Astrocyte (in vitro differentiated cells and primary cell): ENCODE data around the gene SDK1.

Experiments
- EZH2 ChIP-seq: IDR thresholded peaks from 2 replicates; pipeline ENCODE4 v1.6.1; 2012; ENCODE audit warnings: mild to moderate bottlenecking, low read length, inconsistent platforms; ENCODE audit not compliant: insufficient read depth
- TF ChIP-seq, protein P1 (sequence below): IDR thresholded peaks from 2 replicates; pipeline ENCODE4 v1.5.1; 2011; ENCODE audit warnings: low read depth, mild to moderate bottlenecking, inconsistent platforms, low read length, moderate library complexity; ENCODE audit not compliant: insufficient read depth

- TF ChIP-seq, protein P1, sequence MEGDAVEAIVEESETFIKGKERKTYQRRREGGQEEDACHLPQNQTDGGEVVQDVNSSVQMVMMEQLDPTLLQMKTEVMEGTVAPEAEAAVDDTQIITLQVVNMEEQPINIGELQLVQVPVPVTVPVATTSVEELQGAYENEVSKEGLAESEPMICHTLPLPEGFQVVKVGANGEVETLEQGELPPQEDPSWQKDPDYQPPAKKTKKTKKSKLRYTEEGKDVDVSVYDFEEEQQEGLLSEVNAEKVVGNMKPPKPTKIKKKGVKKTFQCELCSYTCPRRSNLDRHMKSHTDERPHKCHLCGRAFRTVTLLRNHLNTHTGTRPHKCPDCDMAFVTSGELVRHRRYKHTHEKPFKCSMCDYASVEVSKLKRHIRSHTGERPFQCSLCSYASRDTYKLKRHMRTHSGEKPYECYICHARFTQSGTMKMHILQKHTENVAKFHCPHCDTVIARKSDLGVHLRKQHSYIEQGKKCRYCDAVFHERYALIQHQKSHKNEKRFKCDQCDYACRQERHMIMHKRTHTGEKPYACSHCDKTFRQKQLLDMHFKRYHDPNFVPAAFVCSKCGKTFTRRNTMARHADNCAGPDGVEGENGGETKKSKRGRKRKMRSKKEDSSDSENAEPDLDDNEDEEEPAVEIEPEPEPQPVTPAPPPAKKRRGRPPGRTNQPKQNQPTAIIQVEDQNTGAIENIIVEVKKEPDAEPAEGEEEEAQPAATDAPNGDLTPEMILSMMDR: no peak
- TF ChIP-seq EZH2: no peak
Observed at GRCh38 chr7:3280445-3280844, 20.6 kb upstream of the SDK1 start.
